Panc1 (cell line): ENCODE results near the gene CBX7.

ENCODE experiments used
- POLR2AphosphoS5 ChIP-seq: IDR thresholded peaks from 2 replicates; pipeline ENCODE4 v1.6.1; 2012; ENCODE audit warnings: mild to moderate bottlenecking, low read depth, low read length, moderate library complexity
- TF ChIP-seq, protein P1 (sequence below): fragments of 450-650 bp; IDR thresholded peaks from 2 replicates; pipeline ENCODE4 v1.5.1; 2017; ENCODE audit warnings: mild to moderate bottlenecking

DNA sequence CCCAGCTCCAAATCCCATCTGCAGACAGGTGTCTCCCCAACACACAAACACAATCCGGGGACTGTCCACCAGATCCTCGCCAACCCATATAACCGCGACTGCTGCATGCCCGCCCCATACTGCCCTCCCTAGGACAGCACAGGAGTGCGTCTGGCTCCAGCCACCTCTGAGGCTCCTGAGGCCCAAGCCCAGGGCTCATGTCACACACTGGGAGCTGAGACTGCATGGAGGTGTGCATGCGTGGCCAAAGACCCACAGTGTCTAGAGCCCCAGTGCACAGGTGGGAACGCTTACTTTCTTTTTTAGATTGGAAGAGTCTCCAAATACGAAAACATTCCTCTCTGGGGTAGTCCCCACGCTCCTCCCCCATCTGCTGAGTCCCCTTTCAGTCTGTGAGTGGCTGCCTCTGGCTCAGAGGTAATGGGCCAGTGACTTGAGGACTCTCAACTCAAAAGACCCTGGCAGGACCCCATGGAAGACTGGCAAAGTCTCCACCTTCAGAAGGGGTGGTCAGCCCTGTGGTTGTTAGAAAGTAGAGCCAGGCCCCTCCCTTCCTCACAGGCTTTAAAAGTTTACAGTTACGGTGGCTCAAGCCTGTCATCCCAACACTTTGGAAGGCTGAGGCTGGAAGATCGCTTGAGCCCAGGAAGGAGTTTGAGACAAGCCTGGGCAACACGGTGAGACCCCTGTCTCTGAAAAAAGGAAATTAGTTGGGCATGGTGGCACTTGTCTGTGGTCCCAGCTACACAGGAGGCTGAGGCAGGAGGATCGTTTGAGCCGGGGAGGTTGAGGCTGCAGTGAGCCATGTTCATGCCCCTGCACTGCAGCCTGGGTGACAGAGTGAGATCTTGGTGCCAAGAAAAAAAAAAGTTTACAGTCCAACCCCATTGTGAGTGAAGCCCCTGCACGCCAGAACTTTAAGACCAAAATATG is 2.3 kb downstream of the CBX7 start:
- TF ChIP-seq, protein P1, sequence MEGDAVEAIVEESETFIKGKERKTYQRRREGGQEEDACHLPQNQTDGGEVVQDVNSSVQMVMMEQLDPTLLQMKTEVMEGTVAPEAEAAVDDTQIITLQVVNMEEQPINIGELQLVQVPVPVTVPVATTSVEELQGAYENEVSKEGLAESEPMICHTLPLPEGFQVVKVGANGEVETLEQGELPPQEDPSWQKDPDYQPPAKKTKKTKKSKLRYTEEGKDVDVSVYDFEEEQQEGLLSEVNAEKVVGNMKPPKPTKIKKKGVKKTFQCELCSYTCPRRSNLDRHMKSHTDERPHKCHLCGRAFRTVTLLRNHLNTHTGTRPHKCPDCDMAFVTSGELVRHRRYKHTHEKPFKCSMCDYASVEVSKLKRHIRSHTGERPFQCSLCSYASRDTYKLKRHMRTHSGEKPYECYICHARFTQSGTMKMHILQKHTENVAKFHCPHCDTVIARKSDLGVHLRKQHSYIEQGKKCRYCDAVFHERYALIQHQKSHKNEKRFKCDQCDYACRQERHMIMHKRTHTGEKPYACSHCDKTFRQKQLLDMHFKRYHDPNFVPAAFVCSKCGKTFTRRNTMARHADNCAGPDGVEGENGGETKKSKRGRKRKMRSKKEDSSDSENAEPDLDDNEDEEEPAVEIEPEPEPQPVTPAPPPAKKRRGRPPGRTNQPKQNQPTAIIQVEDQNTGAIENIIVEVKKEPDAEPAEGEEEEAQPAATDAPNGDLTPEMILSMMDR, result no peak; the same call in 1 of the 2 replicates
- no peak for TF ChIP-seq POLR2AphosphoS5
